ENCODE results near the gene THAP8. TPM values are rescaled to one million over a fixed set of nuclear protein-coding genes. Genes with fewer than 3 reads are reported as not detected.

Gene THAP8
- total and polyA plus RNA-seq, 10 of the 15 experiments (the other 5 are each of a cell fraction or from before 2014, with no cell fraction given), result 0.24 to 4.4 (median 2.6) TPM

DNA sequence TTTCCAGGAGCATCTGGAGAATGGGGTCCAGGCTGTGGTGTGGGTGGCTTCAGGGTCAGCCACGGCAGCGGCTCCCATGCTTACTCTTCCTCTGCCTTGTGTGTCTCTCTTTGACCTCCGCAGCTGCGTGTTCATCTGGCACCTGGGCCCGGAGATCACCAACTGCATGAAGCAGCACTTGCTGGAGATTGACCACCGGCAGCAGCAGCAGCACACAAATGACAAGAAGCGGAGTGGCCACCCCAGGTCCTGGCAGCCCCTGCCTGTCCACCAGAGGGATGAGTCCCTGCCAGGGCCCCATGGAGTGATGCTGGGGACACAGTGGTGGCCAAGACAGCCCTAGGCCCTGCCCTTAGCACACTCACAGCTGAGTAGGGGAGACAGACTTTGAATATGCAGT lies 38.5 kb upstream of the THAP8 start:
- Histone ChIP-seq H3K36me3 (ENCODE audit: control insufficient read depth in 2 of 2, insufficient read depth in 2 of 2, low read length in 1 of 2) (peaks cover 4 to 32% of the 10 kb centered on the region in 2 experiments), H3K27me3 (replicated peaks in 1 of 2; ENCODE audit: control insufficient read depth in 2 of 2, insufficient read depth in 2 of 2, low read length in 1 of 2) (no peaks in the 10 kb centered on the region), H3K9ac (ENCODE audit: control insufficient read depth, insufficient read depth, low read length) (no peak overlapping the region), H3K27ac (ENCODE audit: control insufficient read depth, insufficient read depth) (no peak overlapping the region), H3K9me3 (replicated peaks; ENCODE audit: control insufficient read depth, insufficient read depth, low read length) (no peaks in the 10 kb centered on the region), H3K4me3 (no peak overlapping the region), H3K4me1 (ENCODE audit: control insufficient read depth, insufficient read depth, low read length) (peaks cover 13% of the 10 kb centered on the region), H4K20me1 (ENCODE audit: control insufficient read depth, insufficient read depth) (no peaks in the 10 kb centered on the region), H3K4me2 (ENCODE audit: control insufficient read depth, insufficient read depth) (peak overlapping the region; percentile 38; the same call in 1 of the 2 replicates), H2AFZ (ENCODE audit: control insufficient read depth, low read depth, low read length) (no peak overlapping the region), H3K79me2 (ENCODE audit: control insufficient read depth, insufficient read depth, low read length) (no peaks in the 10 kb centered on the region)
- ATAC-seq (no peak; the same call in 2 of the 3 replicates), FAIRE-seq (no peak), DNase-seq (ENCODE audit: low read depth, low spot score) (no peak)
- ChIA-PET RAD21 (ENCODE audit: unreplicated experiment) (no interaction called here), SMC1A (ENCODE audit: uncharacterized antibody, unreplicated experiment) (no interaction called here), POLR2A (no interaction called here), CTCF (no interaction called here)
- no peak for TF ChIP-seq KLF5 (IDR thresholded peaks at IDR 0.05; ENCODE audit: partially characterized antibody)
- TF ChIP-seq, protein P1, sequence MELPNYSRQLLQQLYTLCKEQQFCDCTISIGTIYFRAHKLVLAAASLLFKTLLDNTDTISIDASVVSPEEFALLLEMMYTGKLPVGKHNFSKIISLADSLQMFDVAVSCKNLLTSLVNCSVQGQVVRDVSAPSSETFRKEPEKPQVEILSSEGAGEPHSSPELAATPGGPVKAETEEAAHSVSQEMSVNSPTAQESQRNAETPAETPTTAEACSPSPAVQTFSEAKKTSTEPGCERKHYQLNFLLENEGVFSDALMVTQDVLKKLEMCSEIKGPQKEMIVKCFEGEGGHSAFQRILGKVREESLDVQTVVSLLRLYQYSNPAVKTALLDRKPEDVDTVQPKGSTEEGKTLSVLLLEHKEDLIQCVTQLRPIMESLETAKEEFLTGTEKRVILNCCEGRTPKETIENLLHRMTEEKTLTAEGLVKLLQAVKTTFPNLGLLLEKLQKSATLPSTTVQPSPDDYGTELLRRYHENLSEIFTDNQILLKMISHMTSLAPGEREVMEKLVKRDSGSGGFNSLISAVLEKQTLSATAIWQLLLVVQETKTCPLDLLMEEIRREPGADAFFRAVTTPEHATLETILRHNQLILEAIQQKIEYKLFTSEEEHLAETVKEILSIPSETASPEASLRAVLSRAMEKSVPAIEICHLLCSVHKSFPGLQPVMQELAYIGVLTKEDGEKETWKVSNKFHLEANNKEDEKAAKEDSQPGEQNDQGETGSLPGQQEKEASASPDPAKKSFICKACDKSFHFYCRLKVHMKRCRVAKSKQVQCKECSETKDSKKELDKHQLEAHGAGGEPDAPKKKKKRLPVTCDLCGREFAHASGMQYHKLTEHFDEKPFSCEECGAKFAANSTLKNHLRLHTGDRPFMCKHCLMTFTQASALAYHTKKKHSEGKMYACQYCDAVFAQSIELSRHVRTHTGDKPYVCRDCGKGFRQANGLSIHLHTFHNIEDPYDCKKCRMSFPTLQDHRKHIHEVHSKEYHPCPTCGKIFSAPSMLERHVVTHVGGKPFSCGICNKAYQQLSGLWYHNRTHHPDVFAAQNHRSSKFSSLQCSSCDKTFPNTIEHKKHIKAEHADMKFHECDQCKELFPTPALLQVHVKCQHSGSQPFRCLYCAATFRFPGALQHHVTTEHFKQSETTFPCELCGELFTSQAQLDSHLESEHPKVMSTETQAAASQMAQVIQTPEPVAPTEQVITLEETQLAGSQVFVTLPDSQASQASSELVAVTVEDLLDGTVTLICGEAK (IDR thresholded peaks at IDR 0.05; ENCODE audit: borderline replicate concordance), result 0 out of 2 replicates have a peak, but pooled peaks have one; percentile 20
- no TSS peak for BruUV-seq (replicated peaks)
- 90% methylated on average over 6 of the region's 7 CpGs for WGBS (ENCODE audit: insufficient coverage, insufficient replicate concordance, low lambda C conversion rate, missing lambda C conversion rate)
- intact Hi-C loops (cut with micrococcal nuclease; ENCODE audit: unreplicated experiment) (no loop called here), in situ Hi-C loops (cut with MboI) (no loop called here)
